Measurements from ENCODE around the gene C10orf90. TPM values are rescaled to one million over a fixed set of nuclear protein-coding genes. Genes with fewer than 3 reads are reported as not detected.

Gene C10orf90
- total RNA-seq, 1 donor, result 0.72 TPM

GRCh38 chr10:126429275-126429674 lies 241.2 kb downstream of the C10orf90 start:
- Histone ChIP-seq H4K20me1 (ENCODE audit: insufficient read depth, low read length) (no peaks in the 10 kb centered on the region), H3K27ac (ENCODE audit: low read depth, low read length) (no peak overlapping the region), H3K9me3 (ENCODE audit: low read depth, low read length) (no peaks in the 10 kb centered on the region), H3K4me1 (ENCODE audit: insufficient read depth, low read length) (no peaks in the 10 kb centered on the region), H3K4me3 (ENCODE audit: insufficient read depth, low read length) (no peak overlapping the region), H3K36me3 (ENCODE audit: insufficient read depth, low read length) (no peaks in the 10 kb centered on the region), H3K4me2 (ENCODE audit: insufficient read depth, low read length) (no peak overlapping the region), H3K27me3 (ENCODE audit: insufficient read depth, low read length) (no peaks in the 10 kb centered on the region), H2AFZ (ENCODE audit: low read length) (no peak overlapping the region), H3K79me2 (ENCODE audit: insufficient read depth, low read length) (no peaks in the 10 kb centered on the region)
- no peak for DNase-seq (ENCODE audit: insufficient read length, low spot score, missing footprints)
- TF ChIP-seq CTCF (IDR thresholded peaks at IDR 0.05; ENCODE audit: extremely low read depth, low read depth, low read length), result no peak

- Histone ChIP-seq H3K4me3 (ENCODE audit: insufficient read depth, low read length) (no peak overlapping the region), H3K36me3 (ENCODE audit: insufficient read depth, low read length) (no peaks in the 10 kb centered on the region), H3K27ac (ENCODE audit: low read depth, low read length) (no peak overlapping the region), H3K4me1 (ENCODE audit: insufficient read depth, low read length) (peaks cover 17% of the 10 kb centered on the region), H4K20me1 (ENCODE audit: insufficient read depth, low read length) (no peaks in the 10 kb centered on the region), H3K79me2 (ENCODE audit: insufficient read depth, low read length) (no peaks in the 10 kb centered on the region), H3K9me3 (ENCODE audit: low read depth, low read length) (peaks cover 7% of the 10 kb centered on the region), H2AFZ (ENCODE audit: low read length) (no peak overlapping the region), H3K4me2 (ENCODE audit: insufficient read depth, low read length) (no peak overlapping the region), H3K27me3 (ENCODE audit: insufficient read depth, low read length) (no peaks in the 10 kb centered on the region)
- DNase-seq (ENCODE audit: insufficient read length, low spot score, missing footprints), result no peak
- no peak for TF ChIP-seq CTCF (IDR thresholded peaks at IDR 0.05; ENCODE audit: extremely low read depth, low read depth, low read length)
Measured at GRCh38 chr10:126425489-126426065, 244.9 kb downstream of the C10orf90 start.

GRCh38 chr10:126425032-126425431 lies 245.5 kb downstream of the C10orf90 start:
- Histone ChIP-seq H3K4me2 (ENCODE audit: insufficient read depth, low read length) (no peak overlapping the region), H3K27me3 (ENCODE audit: insufficient read depth, low read length) (no peaks in the 10 kb centered on the region), H3K4me1 (ENCODE audit: insufficient read depth, low read length) (peaks cover 17% of the 10 kb centered on the region), H3K9me3 (ENCODE audit: low read depth, low read length) (peaks cover 7% of the 10 kb centered on the region), H3K79me2 (ENCODE audit: insufficient read depth, low read length) (no peaks in the 10 kb centered on the region), H4K20me1 (ENCODE audit: insufficient read depth, low read length) (no peaks in the 10 kb centered on the region), H2AFZ (ENCODE audit: low read length) (no peak overlapping the region), H3K27ac (ENCODE audit: low read depth, low read length) (no peak overlapping the region), H3K4me3 (ENCODE audit: insufficient read depth, low read length) (no peak overlapping the region), H3K36me3 (ENCODE audit: insufficient read depth, low read length) (no peaks in the 10 kb centered on the region)
- no peak for DNase-seq (ENCODE audit: insufficient read length, low spot score, missing footprints)
- no peak for TF ChIP-seq CTCF (IDR thresholded peaks at IDR 0.05; ENCODE audit: extremely low read depth, low read depth, low read length)

- Histone ChIP-seq H2AFZ (ENCODE audit: low read length) (no peak overlapping the region), H3K4me2 (ENCODE audit: insufficient read depth, low read length) (no peak overlapping the region), H3K9me3 (ENCODE audit: low read depth, low read length) (peaks cover 7% of the 10 kb centered on the region), H3K27ac (ENCODE audit: low read depth, low read length) (no peak overlapping the region), H3K4me1 (ENCODE audit: insufficient read depth, low read length) (peaks cover 17% of the 10 kb centered on the region), H3K27me3 (ENCODE audit: insufficient read depth, low read length) (no peaks in the 10 kb centered on the region), H3K79me2 (ENCODE audit: insufficient read depth, low read length) (no peaks in the 10 kb centered on the region), H3K36me3 (ENCODE audit: insufficient read depth, low read length) (no peaks in the 10 kb centered on the region), H3K4me3 (ENCODE audit: insufficient read depth, low read length) (no peak overlapping the region), H4K20me1 (ENCODE audit: insufficient read depth, low read length) (no peaks in the 10 kb centered on the region)
- no peak for TF ChIP-seq CTCF (IDR thresholded peaks at IDR 0.05; ENCODE audit: extremely low read depth, low read depth, low read length)
- no peak for DNase-seq (ENCODE audit: insufficient read length, low spot score, missing footprints)
Measured at GRCh38 chr10:126423732-126424491, 246.6 kb downstream of the C10orf90 start.
